ENCODE data around the gene CXCL16. TPM values are rescaled to one million over a fixed set of nuclear protein-coding genes. Genes with fewer than 3 reads are reported as not detected.

The CXCL16 gene
- total RNA-seq, 1 experiment from 2014 or later: 0.42 TPM

DNA sequence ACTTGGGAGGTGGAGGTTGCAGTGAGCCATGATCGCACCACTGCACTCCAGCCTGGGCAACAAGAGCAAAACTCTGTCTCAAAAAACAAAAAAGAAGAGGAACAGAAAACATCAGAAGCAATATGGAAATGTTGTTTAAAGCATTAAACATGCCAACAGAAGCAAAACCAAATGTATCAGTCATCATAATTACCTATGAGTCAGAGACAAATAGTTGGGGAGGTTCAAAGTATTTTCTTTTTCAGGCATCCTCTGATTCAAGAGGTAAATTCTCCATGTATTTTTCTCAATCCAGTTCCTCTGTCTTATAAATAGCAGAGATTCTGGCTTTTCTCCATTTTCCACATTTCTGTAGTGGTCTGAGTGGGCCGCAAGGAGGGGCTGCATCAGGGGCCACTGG is 29.9 kb upstream of the CXCL16 start:
- Histone ChIP-seq H3K27me3 (ENCODE audit: control insufficient read depth, insufficient read depth, low read length) (no peaks in the 10 kb centered on the region; the same call in 1 of the 2 replicates), H3K36me3 (replicated peaks; ENCODE audit: control insufficient read depth, insufficient read depth, low read length) (no peaks in the 10 kb centered on the region), H3K4me3 (ENCODE audit: insufficient read depth, low read depth, low read length) (no peak overlapping the region)
- DNase-seq: no peak

DNA sequence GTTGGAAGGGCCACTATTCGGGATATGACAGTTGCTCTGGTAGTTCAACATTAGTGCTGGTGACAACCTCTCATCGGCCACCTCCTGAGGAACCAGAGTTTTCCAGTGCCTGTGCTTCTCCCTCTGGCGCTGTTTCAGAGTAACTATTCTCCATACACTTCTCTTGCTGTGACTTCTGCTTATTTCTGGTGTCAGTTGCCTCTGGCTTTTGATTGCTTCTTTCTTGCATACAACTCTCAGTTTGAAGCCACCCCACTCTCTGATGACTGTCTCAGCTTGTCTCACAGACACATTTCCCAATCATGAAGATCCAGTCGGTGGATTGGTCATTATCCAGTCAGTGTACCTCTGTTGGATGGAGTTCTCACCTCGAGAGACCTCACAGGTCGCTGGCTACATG is 28.6 kb upstream of the CXCL16 start:
- H3K27me3 ChIP-seq (ENCODE audit: control insufficient read depth, insufficient read depth, low read length): no peaks in the 10 kb centered on the region; the same call in 1 of the 2 replicates
- no peak for DNase-seq
- no peaks in the 10 kb centered on the region for H3K36me3 ChIP-seq (replicated peaks; ENCODE audit: control insufficient read depth, insufficient read depth, low read length)
- no peak overlapping the region for H3K4me3 ChIP-seq (ENCODE audit: insufficient read depth, low read depth, low read length)

DNA sequence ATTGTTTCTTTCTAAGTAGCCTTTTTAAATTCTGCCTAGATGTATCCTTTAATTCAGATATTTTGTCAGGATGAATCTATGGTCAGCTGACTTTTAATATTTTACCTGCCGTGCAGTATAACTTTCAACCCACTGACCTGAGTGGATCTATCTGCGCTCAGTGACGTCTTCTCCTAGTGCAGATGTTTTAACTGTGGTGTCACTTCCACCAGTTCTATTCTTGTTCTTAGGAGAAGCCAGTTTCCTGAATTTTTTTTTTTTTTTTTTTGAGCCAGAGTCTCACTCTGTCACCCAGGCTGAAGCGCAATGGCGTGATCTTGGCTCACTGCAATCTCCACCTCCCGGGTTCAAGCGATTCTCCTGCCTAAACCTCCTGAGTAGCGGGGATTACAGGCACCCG is 27.0 kb upstream of the CXCL16 start:
- H3K36me3 ChIP-seq (replicated peaks; ENCODE audit: control insufficient read depth, insufficient read depth, low read length): no peaks in the 10 kb centered on the region
- H3K27me3 ChIP-seq (ENCODE audit: control insufficient read depth, insufficient read depth, low read length): no peaks in the 10 kb centered on the region
- H3K4me3 ChIP-seq (ENCODE audit: insufficient read depth, low read depth, low read length): no peak overlapping the region
- DNase-seq: no peak

DNA sequence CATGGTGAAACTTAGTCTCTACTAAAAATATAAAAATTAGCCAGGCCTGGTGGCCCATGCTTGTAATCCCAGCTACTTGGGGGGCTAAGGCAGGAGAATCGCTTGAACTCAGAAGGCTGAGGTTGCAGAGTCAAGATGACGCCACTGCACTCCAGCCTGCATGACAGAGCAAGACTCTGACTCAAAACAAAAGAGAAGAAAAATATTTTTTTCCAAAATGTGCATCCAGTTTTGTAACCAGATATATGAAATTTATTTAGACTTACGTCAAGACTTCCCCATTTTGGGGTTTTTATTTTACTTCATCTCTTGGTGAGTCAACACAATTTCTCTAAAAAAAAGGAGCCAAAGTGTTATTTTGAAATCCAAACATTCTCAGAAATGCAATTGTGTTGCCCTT is 26.5 kb upstream of the CXCL16 start:
- no peaks in the 10 kb centered on the region for H3K36me3 ChIP-seq (replicated peaks; ENCODE audit: control insufficient read depth, insufficient read depth, low read length)
- no peak for DNase-seq
- H3K27me3 ChIP-seq (ENCODE audit: control insufficient read depth, insufficient read depth, low read length): no peaks in the 10 kb centered on the region
- H3K4me3 ChIP-seq (ENCODE audit: insufficient read depth, low read depth, low read length): no peak overlapping the region

DNA sequence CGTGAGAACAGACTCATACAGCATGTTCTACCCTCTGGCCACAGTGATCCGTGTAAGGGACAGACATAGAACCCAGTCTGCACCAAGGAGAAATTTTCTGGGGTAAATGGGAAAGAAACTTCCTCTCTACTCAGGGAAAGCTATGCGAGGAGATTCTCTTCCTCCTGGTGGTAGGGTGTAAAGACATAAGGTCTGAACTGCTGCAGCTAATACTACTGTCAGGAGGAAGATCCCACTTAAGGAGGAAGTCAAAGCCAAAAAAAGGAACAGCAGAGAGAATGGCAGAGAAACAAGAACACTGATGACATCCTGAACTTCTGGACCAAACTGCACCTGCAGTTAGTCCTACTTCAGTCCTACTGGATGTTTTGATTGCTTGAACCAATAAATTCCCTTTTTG is 24.9 kb upstream of the CXCL16 start:
- DNase-seq: no peak
- no peaks in the 10 kb centered on the region for H3K36me3 ChIP-seq (replicated peaks; ENCODE audit: control insufficient read depth, insufficient read depth, low read length)
- H3K4me3 ChIP-seq (ENCODE audit: insufficient read depth, low read depth, low read length): no peak overlapping the region
- no peaks in the 10 kb centered on the region for H3K27me3 ChIP-seq (ENCODE audit: control insufficient read depth, insufficient read depth, low read length)

DNA sequence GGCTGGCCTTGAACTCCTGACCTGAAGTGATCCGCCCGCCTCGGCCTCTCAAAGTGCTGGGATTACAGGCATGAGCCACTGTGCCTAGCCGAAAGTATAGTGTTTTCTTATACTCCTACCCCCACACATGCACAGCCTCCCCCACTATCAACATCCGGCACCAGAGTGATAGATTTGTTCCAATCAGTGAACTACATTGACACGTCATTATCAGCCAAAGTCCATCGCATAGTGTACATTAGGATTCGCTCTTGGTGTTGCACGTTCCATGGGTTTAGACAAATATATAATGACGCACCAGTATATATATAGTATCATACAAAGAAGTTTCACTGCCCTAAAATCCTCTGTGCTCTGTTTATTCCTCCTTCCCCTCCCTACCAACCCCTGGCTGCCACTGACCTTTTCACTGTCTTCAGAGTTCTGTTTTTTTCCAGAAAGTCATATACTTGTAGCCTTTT is 20.1 kb upstream of the CXCL16 start:
- H3K4me3 ChIP-seq (ENCODE audit: insufficient read depth, low read depth, low read length): no peak overlapping the region
- no peaks in the 10 kb centered on the region for H3K27me3 ChIP-seq (ENCODE audit: control insufficient read depth, insufficient read depth, low read length)
- no peak for DNase-seq
- no peaks in the 10 kb centered on the region for H3K36me3 ChIP-seq (replicated peaks; ENCODE audit: control insufficient read depth, insufficient read depth, low read length)

DNA sequence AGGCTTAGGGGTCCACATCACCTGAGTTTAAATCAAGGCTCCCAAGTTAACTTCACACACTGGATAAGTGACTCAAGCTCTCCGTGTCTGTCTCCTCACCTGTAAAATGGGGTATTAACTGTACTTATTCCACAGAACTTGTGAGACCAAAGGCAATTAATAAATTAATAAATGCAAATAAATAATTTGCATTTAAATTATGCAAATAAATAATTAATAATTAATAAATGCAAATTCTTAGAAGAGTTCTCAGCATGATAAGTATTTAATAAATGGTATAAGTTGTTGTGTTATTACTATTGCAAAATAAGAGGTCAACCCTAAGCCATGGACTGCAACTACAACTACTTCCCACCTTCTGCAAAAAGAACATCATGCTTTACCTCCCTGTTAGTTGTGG is 13.7 kb upstream of the CXCL16 start:
- Histone ChIP-seq H3K4me3 (ENCODE audit: insufficient read depth, low read depth, low read length) (no peak overlapping the region), H3K36me3 (replicated peaks; ENCODE audit: control insufficient read depth, insufficient read depth, low read length) (no peaks in the 10 kb centered on the region), H3K27me3 (ENCODE audit: control insufficient read depth, insufficient read depth, low read length) (no peaks in the 10 kb centered on the region; the same call in 1 of the 2 replicates)
- DNase-seq: no peak

DNA sequence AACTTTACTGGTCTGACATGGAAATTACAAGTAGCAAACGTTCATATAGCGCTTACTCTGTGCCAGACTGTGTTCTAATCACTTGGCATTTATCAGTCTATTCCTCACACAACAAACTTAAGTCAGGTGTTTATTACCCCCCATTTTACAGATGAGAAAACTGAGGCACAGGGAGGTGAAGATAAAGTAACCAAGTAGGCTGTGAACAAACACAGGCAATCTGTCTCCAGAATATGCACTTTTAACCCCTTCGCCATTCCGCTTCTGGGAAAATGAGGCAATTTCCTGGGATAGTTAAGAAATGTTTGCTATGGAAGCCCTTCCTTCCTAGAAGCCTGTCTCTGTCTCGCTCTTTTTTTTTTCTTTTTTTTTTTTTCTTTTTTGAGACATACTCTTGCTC is 12.2 kb upstream of the CXCL16 start:
- H3K4me3 ChIP-seq (ENCODE audit: insufficient read depth, low read depth, low read length): no peak overlapping the region
- H3K36me3 ChIP-seq (replicated peaks; ENCODE audit: control insufficient read depth, insufficient read depth, low read length): no peaks in the 10 kb centered on the region
- no peak for DNase-seq
- H3K27me3 ChIP-seq (ENCODE audit: control insufficient read depth, insufficient read depth, low read length): no peaks in the 10 kb centered on the region; the same call in 1 of the 2 replicates

DNA sequence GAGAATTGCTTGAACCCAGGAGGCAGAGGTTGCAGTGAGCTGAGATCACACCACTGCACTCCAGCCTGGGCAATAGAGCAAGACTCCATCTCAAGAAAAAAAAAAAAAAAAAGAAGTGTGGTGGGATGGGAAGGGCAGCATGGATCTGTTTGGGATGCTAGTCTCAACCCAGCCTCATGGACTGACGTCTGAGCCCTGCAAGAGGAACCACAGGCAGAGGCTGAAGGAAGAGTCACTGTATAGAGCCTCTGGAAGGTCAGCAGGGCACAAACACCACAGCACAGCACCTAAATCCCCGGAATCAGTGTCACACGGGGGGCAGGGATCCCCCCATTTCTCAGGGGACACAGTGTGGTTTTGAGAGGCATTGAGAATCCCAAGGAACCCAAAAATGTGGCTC is 10.9 kb upstream of the CXCL16 start:
- no peak overlapping the region for H3K4me3 ChIP-seq (ENCODE audit: insufficient read depth, low read depth, low read length)
- DNase-seq: no peak
- no peaks in the 10 kb centered on the region for H3K36me3 ChIP-seq (replicated peaks; ENCODE audit: control insufficient read depth, insufficient read depth, low read length)
- no peaks in the 10 kb centered on the region; the same call in 1 of the 2 replicates for H3K27me3 ChIP-seq (ENCODE audit: control insufficient read depth, insufficient read depth, low read length)

DNA sequence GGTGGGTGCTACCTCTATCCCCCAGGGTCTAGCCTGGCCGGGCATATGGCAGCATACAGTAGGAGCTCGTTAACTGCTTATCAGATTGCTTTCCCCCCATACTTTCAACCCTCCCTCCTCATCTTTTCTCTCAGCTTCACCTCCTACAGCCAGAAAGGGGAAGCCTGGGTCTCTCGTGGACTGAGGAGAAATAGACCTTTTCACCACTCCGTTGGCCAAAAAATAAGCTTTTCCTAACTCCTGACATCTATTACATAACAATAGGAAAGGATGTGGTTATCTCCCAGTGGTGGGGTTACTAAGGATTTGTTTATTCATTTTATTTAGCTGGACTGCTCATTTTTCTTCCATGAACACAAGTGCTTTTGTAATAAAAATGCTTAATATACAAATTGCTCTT is 9.0 kb upstream of the CXCL16 start:
- no peak for DNase-seq
- H3K36me3 ChIP-seq (replicated peaks; ENCODE audit: control insufficient read depth, insufficient read depth, low read length): no peaks in the 10 kb centered on the region
- H3K4me3 ChIP-seq (ENCODE audit: insufficient read depth, low read depth, low read length): no peak overlapping the region
- H3K27me3 ChIP-seq (ENCODE audit: control insufficient read depth, insufficient read depth, low read length): peaks cover 12% of the 10 kb centered on the region; the same call in 1 of the 2 replicates

DNA sequence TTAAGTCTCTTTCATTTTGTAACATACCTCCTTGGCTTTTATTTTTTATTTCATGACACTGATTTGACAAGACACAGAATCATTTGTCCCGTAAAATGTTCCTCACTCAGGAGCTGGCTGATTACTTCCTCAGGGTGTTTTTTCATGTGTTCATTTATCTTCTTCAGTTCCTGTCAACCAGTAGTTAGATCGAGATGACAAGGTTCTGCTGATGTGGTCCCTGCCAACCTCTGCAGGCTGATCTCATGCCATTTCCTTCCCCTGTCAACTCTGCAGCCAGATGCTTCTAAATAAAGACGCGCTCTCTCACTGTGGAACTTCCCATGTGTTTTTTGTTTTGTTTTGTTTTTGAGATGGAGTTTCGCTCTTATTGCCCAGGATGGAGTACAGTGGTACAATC is 8.1 kb upstream of the CXCL16 start:
- no peak overlapping the region for H3K4me3 ChIP-seq (ENCODE audit: insufficient read depth, low read depth, low read length)
- H3K36me3 ChIP-seq (replicated peaks; ENCODE audit: control insufficient read depth, insufficient read depth, low read length): no peaks in the 10 kb centered on the region
- peaks cover 12% of the 10 kb centered on the region; the same call in 1 of the 2 replicates for H3K27me3 ChIP-seq (ENCODE audit: control insufficient read depth, insufficient read depth, low read length)
- DNase-seq: no peak

DNA sequence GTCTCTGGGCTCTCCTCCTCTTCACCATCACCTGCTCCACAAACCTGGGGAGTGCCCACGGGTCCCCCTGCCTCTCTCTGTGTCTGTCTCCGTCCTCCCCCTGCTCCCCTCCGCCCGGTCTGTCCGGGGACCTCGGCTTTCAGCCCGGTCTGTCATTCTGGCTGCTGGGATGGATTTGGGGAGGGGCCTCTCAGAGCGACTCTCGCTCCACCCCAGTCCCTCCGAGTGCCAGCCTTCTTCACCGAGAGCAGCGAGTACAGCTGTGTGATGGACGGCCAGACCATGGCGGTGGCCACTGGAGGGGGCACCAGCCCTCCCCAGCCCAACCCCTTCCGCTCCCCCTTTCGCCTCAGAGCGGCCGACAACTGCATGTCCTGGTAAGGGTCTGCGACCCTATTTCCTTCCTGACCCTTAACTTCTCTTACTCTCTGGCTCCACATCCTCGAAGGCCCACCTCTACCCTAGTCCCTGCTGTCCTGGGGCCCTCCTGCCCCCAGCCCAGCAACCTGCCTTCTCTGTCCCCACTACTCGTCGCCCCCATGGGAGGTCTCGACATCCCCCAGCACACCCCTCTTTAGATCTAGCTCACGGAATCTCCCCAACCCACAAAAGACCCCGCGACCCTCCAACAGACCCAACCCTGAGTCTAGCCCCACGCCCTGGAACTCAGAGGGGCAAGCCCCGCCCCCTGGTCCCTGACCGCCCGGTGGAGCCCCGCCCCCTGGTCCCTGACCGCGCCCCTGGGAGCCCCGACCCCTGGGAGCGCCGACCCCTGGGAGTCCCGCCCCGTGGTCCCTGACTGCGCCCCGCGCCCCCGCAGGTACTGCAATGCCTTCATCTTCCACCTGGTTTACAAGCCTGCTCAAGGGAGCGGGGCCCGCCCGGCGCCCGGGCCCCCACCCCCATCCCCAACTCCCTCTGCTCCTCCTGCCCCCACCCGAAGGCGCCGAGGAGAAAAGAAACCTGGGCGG is 5.6 kb upstream of the CXCL16 start:
- H3K27me3 ChIP-seq (ENCODE audit: control insufficient read depth, insufficient read depth, low read length): peaks cover 32% of the 10 kb centered on the region
- H3K4me3 ChIP-seq (ENCODE audit: insufficient read depth, low read depth, low read length): peak overlapping the region; percentile 53
- no peaks in the 10 kb centered on the region for H3K36me3 ChIP-seq (replicated peaks; ENCODE audit: control insufficient read depth, insufficient read depth, low read length)
- DNase-seq: peak; percentile 95

DNA sequence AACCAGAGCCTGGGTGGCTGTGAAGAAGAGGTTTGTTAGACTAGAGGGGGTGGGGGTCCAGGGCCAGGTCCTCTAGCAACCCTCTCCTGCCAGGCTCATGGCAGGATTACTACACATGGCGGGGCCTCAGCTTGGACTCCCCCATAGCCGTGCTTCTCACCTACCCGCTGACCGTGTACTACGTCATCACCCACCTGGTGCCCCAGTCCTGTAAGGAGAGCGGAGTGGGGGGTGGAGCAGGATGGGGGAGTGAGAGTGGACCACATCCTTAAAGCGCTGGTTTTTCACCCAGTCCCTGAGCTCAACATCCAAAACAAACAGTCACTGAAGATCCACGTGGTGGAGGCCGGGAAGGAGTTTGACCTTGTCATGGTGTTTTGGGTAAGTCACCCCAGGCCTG is 4.2 kb upstream of the CXCL16 start:
- Histone ChIP-seq H3K4me3 (ENCODE audit: insufficient read depth, low read depth, low read length) (no peak overlapping the region), H3K27me3 (ENCODE audit: control insufficient read depth, insufficient read depth, low read length) (peaks cover 46% of the 10 kb centered on the region), H3K36me3 (replicated peaks; ENCODE audit: control insufficient read depth, insufficient read depth, low read length) (no peaks in the 10 kb centered on the region)
- DNase-seq: peak; percentile 29

DNA sequence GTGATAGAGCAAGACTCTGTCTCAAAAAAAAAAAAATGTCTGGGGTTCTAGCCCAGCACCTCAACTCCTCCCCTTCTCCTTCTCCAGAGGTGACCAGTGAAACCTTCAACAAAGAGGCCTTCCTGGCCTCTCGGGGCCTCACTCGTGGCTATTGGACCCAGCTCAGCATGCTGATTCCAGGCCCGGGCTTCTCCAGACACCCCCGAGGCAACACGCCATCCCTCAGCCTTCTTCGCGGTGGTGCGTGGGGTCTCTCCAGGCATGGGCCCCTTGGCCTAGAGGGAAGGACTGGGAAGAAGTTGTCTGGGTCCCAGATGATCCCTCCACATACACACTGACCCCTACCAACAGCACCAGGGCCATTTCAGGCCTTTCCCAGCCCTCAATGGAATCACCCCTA is 3.5 kb upstream of the CXCL16 start:
- peaks cover 53% of the 10 kb centered on the region for H3K27me3 ChIP-seq (ENCODE audit: control insufficient read depth, insufficient read depth, low read length)
- no peaks in the 10 kb centered on the region for H3K36me3 ChIP-seq (replicated peaks; ENCODE audit: control insufficient read depth, insufficient read depth, low read length)
- H3K4me3 ChIP-seq (ENCODE audit: insufficient read depth, low read depth, low read length): no peak overlapping the region

DNA sequence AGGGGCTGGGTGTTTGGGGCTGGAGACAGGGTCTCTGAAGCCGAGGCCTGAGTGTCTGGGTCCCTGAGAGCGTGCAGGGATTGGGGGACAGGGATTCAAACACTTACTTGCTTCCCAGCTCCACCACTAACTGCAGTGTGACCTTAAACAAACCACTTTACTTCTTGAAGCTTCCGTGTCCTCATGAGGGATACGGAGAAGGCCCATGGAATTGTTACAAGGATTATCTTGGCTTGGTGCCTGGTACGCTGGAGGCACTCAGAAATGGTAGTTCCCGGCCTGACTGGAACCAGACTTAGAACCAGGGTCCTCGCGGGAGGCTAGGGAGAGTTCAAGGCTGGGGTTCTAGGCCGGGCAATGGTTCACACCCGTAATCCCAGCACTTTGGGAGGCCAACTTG is 2.9 kb upstream of the CXCL16 start:
- peaks cover 57% of the 10 kb centered on the region for H3K27me3 ChIP-seq (ENCODE audit: control insufficient read depth, insufficient read depth, low read length)

More for the DNA sequence above, 3.5 kb upstream of the CXCL16 start:
- peak; percentile 22 for DNase-seq

More for the DNA sequence above, 2.9 kb upstream of the CXCL16 start:
- no peak for DNase-seq
- no peak overlapping the region for H3K4me3 ChIP-seq (ENCODE audit: insufficient read depth, low read depth, low read length)
- no peaks in the 10 kb centered on the region for H3K36me3 ChIP-seq (replicated peaks; ENCODE audit: control insufficient read depth, insufficient read depth, low read length)

Measured in H7 (cell line).